Heart left ventricle (tissue), 16 donors: ENCODE results near the gene PKD2. TPM values are rescaled to one million over a fixed set of nuclear protein-coding genes. Genes with fewer than 3 reads are reported as not detected.

Experiments used
- ATAC-seq, 4 donors: fragments of 200-7000 bp; cut with Tn5 transposase; one replicate each; pipeline ENCODE4 v1.9.1; 2020 to 2022; ENCODE audit warnings: moderate library complexity in 4 of 4, mild to moderate bottlenecking in 3 of 4, moderate number of reproducible peaks in 1 of 4
- DNase-seq, 5 donors: peaks; one replicate each; pipeline ENCODE4 v3.0.0-alpha.2; 2020
- H3K27ac ChIP-seq, 12 donors: fragments of 200-600 bp; sonication (generic) in 4 of 12; one replicate each; pipeline versions ENCODE4 v1.5.0 to v1.8.0; 2016 to 2022; ENCODE audit warnings: mild to moderate bottlenecking in 2 of 12
- H3K27me3 ChIP-seq, 9 donors: fragments of 200-600 bp; sonication (generic) in 2 of 9; one replicate each; pipeline versions ENCODE4 v1.5.1 to v1.8.0; 2016 to 2022; ENCODE audit warnings: mild to moderate bottlenecking in 3 of 9
- H3K36me3 ChIP-seq, 9 donors: fragments of 200-600 bp; sonication (generic) in 2 of 9; one replicate each; pipeline versions ENCODE4 v1.5.0 to v1.8.0; 2018 to 2022; ENCODE audit warnings: mild to moderate bottlenecking in 2 of 9
- H3K4me1 ChIP-seq, 12 donors: fragments of 200-600 bp; sonication (generic) in 4 of 12; one replicate each; pipeline versions ENCODE4 v1.5.0 to v1.8.0; 2016 to 2022; ENCODE audit warnings: mild to moderate bottlenecking in 3 of 12
- H3K4me3 ChIP-seq, 12 donors: fragments of 200-600 bp; sonication (generic) in 4 of 12; one replicate each; pipeline versions ENCODE4 v1.5.0 to v1.8.0; 2017 to 2022; ENCODE audit warnings: mild to moderate bottlenecking in 9 of 12, moderate library complexity in 4 of 12
- H3K9me3 ChIP-seq, 12 donors: fragments of 200-600 bp; sonication (generic) in 4 of 12; one replicate each; pipeline versions ENCODE4 v1.5.0 to v1.8.0; 2016 to 2022; ENCODE audit warnings: mild to moderate bottlenecking in 1 of 12
- POLR2A ChIP-seq, 2 donors: fragments of 450-650 bp; IDR thresholded peaks; one replicate each; pipeline ENCODE4 v1.6.1; 2017; ENCODE audit warnings: antibody characterized with exemption in 2 of 2, mild to moderate bottlenecking in 2 of 2, moderate library complexity in 2 of 2
- WGBS, 4 donors: extraction: QIAGEN DNeasy Blood & Tissue Kit in 2 of 4; methylation state at CpG; one replicate each; pipeline versions ENCODE4 v1.1.5 to v1.1.7; 2013 to 2018; 5-methylcytosine and 5-hydroxymethylcytosine counted together
- intact Hi-C, 10 donors: fragments of 100-400 bp; cut with DNase I; formaldehyde crosslinking; loops; one replicate each; pipeline versions ENCODE4 v1.11.1 to v1.14.2; 2022
- polyA plus RNA-seq, 2 donors: library from polyadenylated mRNA; stranded (reverse); fragments of 200-250 nt; gene quantifications; one replicate each; pipeline ENCODE4 v1.2.3, GENCODE V29; 2013
- total RNA-seq, 9 donors: library from RNA; depleted of rRNA in 2 of 9; stranded (reverse); fragments of >200 nt in 2 of 9; fragmentation: NEBNext Ultra II Directional in 3 of 9; extraction: Animal tissue kit (Norgen Biotek cat#: 25700) in 3 of 9; gene quantifications; one replicate each; pipeline versions ENCODE4 v1.1.0 to v1.2.4, GENCODE V29; 2016 to 2023
- TF ChIP-seq, protein P1 (sequence below), 12 donors: fragments of 200-600 bp; sonication (generic) in 4 of 12; IDR thresholded peaks; one replicate each; pipeline versions ENCODE4 v1.5.0 to v1.8.0; 2018 to 2022; ENCODE audit warnings: antibody characterized with exemption in 12 of 12, mild to moderate bottlenecking in 5 of 12
- donor health status: ischemic (EF 13 %, LVEDD 7.1; RV severe dilation, severe dysfunction).
- donor health status: healthy with polysubstance abuse.
- donor health status: DM: no; HTN: yes; CAD: no.
- donor health status: DM: no; HTN: no; CAD: no.
- donor health status: ischemic (EF 25% LVEDD 6.9; RV normal size, moderate dysfunction).
- donor health status: ischemic (EF 25% LVEDD 5.7; RV mildly dilated, moderate dysfunction).
- donor health status: healthy.
- donor health status: DM: yes; HTN: yes; CAD: no.
- donor health status: ischemic (EF 35%, LVEDD 5.7; RV mildly dilated, moderate dysfunction).
- donor health status: nonischemic (EF 11% LVEDD 7.7; RV severe dilation, severe dysfunction).
- donor health status: DM: yes; HTN: yes; CAD: no.
- donor health status: PGD.
- donor health status: ischemic (EF 29% LVEDD 5.4; RV normal size, mild dysfunction).
- donor health status: nonischemic (EF 23%, LVEDD 6.1; RV moderate dilation, normal function).

The PKD2 gene
- total and polyA plus RNA-seq, 11 donors, result 6.6 to 26.7 (median 15.1) TPM

DNA sequence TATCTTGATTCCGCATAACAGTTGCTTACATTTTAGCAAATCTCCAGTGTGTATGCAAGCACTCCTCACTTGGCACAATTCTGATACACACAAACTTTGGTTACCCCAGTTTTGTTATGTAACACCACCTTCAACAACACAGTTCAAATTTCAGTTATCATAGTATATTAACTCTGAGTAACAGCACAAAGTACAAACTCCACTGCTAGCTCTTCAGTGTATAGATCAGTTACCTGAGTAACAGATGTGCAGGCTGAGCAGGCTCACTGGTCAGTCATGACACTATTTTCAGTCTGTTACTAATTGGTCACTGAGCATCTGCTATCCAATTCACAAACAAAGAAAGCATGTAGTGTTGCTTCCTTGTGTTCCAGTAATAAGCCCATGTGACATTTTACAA is 55.4 kb downstream of the PKD2 start:
- Histone ChIP-seq H3K4me3 (no peak overlapping the region), H3K27me3 (no peaks in the 10 kb centered on the region), H3K36me3 (peaks cover 0 to 96% (median 74%) of the 10 kb centered on the region in 9 donors), H3K9me3 (peaks cover 0 to under 1% (median 0%) of the 10 kb centered on the region in 12 donors), H3K4me1 (peaks cover 0 to 9% (median 0%) of the 10 kb centered on the region in 12 donors), H3K27ac (no peak overlapping the region)
- WGBS, 4 donors, result 95 to 99% (median 96%) methylated on average over 1 of the region's 1 CpG
- DNase-seq, result no peak
- no peak for TF ChIP-seq POLR2A (IDR thresholded peaks at IDR 0.05)
- TF ChIP-seq, protein P1, sequence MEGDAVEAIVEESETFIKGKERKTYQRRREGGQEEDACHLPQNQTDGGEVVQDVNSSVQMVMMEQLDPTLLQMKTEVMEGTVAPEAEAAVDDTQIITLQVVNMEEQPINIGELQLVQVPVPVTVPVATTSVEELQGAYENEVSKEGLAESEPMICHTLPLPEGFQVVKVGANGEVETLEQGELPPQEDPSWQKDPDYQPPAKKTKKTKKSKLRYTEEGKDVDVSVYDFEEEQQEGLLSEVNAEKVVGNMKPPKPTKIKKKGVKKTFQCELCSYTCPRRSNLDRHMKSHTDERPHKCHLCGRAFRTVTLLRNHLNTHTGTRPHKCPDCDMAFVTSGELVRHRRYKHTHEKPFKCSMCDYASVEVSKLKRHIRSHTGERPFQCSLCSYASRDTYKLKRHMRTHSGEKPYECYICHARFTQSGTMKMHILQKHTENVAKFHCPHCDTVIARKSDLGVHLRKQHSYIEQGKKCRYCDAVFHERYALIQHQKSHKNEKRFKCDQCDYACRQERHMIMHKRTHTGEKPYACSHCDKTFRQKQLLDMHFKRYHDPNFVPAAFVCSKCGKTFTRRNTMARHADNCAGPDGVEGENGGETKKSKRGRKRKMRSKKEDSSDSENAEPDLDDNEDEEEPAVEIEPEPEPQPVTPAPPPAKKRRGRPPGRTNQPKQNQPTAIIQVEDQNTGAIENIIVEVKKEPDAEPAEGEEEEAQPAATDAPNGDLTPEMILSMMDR (IDR thresholded peaks at IDR 0.05), result no peak
- ATAC-seq, result no peak
- intact Hi-C loops, result no loop called here

DNA sequence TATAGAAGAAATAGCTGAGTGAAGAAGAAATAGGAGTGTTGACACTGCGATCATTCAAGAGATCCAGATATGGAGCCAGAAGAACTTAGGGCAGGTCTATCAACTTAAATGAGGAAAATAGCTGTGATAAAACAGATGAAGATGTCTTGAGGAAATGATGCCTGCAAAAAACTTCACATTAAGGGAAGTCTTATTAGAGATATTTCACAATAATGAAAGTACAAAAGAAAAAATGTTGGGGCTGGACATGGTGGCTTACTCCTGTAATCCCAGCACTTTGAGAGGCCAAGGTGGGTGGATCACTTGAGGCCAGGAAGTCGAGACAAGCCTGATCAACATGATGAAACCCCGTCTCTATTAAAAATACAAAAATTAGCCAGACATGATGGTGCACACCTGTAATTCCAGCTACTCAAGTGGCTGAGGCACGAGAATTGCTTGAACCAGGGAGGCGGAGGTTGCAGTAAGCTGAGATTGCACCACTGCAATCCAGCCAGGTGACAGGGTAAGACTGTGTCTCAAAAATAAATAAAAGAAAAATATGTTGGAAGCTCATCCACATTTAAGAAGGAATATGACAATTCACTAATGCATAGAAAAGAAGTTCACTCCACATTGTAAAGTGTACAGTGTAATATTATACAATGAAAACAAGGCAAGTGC is 56.3 kb downstream of the PKD2 start:
- Histone ChIP-seq H3K4me3 (no peak overlapping the region), H3K4me1 (peaks cover 0 to 9% (median 0%) of the 10 kb centered on the region in 12 donors), H3K27ac (no peak overlapping the region), H3K36me3 (peaks cover 0 to 97% (median 75%) of the 10 kb centered on the region in 9 donors), H3K27me3 (no peaks in the 10 kb centered on the region), H3K9me3 (peaks cover 0 to 10% (median 0%) of the 10 kb centered on the region in 12 donors)
- intact Hi-C loops, result no loop called here
- DNase-seq (no peak), ATAC-seq (no peak)
- TF ChIP-seq, protein P1 (IDR thresholded peaks at IDR 0.05), result no peak
- TF ChIP-seq POLR2A (IDR thresholded peaks at IDR 0.05), result no peak
- WGBS, 4 donors, result 89 to 94% (median 93%) methylated on average over 5 of the region's 5 CpGs

DNA sequence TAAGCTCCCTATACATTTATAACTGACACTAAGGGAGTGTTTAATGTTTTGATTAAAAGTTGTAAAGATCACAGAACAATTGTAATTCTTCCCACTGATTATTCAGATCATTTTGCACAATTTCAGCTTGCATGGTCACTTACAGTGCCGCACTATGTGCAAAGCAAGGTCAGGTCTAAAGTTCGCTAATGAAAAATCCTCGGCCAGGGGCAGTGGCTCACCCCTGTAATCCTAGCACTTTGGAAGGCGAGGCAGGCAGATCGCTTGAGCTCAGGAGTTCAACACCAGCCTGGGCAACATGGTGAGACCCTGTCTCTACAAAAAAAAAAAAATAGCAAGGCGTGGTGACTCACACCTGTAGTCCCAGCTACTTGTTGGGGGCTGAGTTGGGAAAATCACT is 57.0 kb downstream of the PKD2 start:
- H3K27ac ChIP-seq, result no peak overlapping the region
- ATAC-seq (no peak), DNase-seq (no peak)
- intact Hi-C loops, result no loop called here
- peaks cover 0 to 97% (median 80%) of the 10 kb centered on the region in 9 donors for H3K36me3 ChIP-seq
- peaks cover 0 to 9% (median 0%) of the 10 kb centered on the region in 12 donors for H3K4me1 ChIP-seq
- no peaks in the 10 kb centered on the region for H3K27me3 ChIP-seq
- H3K9me3 ChIP-seq, result peaks cover 0 to 15% (median 0%) of the 10 kb centered on the region in 12 donors
- H3K4me3 ChIP-seq, result no peak overlapping the region
- TF ChIP-seq, protein P1 (IDR thresholded peaks at IDR 0.05), result no peak
- no peak for TF ChIP-seq POLR2A (IDR thresholded peaks at IDR 0.05)
- 77 to 95% (median 89%) methylated on average over 6 of the region's 6 CpGs for WGBS, 4 donors

DNA sequence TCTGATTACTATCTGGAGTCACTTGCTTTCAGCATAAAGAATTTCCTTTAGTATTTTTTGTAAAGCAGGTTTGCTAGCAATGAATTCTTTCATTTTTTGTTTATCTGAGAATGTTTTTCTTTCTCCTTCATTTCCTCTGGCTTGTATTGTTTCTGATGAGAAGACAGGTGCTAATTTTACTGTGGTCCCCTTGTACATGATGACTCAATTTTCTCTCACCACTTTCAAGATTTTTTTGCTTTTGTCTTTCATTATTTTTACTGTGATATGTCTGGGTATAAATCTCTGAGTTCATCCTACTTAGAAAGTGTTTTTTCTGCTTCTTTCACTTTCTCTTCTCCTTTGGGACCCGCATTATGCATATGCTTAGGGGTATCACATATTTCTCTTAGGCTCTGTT is 62.6 kb downstream of the PKD2 start:
- Histone ChIP-seq H3K27ac (no peak overlapping the region), H3K4me1 (no peaks in the 10 kb centered on the region), H3K27me3 (no peaks in the 10 kb centered on the region), H3K36me3 (peaks cover 0 to 100% (median 84%) of the 10 kb centered on the region in 9 donors), H3K4me3 (no peak overlapping the region), H3K9me3 (peaks cover 0 to 31% (median 3%) of the 10 kb centered on the region in 12 donors)
- TF ChIP-seq, protein P1 (IDR thresholded peaks at IDR 0.05), result no peak
- no peak for TF ChIP-seq POLR2A (IDR thresholded peaks at IDR 0.05)
- ATAC-seq (no peak), DNase-seq (no peak)
- 93 to 100% (median 95%) methylated on average over 1 of the region's 1 CpG for WGBS, 4 donors
- intact Hi-C loops, result no loop called here
